ENCODE measurements around the gene ZMPSTE24.

Gene ZMPSTE24

GRCh38 chr1:40312238-40313205 is 54.5 kb downstream of the ZMPSTE24 start:
- Histone ChIP-seq H3K9me3 (ENCODE audit: control insufficient read depth, low read length) (no peaks in the 10 kb centered on the region), H3K4me3 (ENCODE audit: extremely low read depth, insufficient read depth, low read length, poor library complexity, severe bottlenecking) (no peak overlapping the region), H3K36me3 (ENCODE audit: control insufficient read depth, insufficient read depth, low read length) (no peaks in the 10 kb centered on the region), H3K27ac (ENCODE audit: low read depth, low read length, severe bottlenecking) (no peak overlapping the region), H3K4me1 (ENCODE audit: control insufficient read depth, insufficient read depth, low read length, poor library complexity, severe bottlenecking) (peaks cover 16% of the 10 kb centered on the region)
- 63 to 75% methylated on average over 4 to 9 of the region's 10 CpGs for WGBS, 2 experiments (ENCODE audit: insufficient coverage in 2 of 2)

- no peaks in the 10 kb centered on the region for H3K36me3 ChIP-seq (ENCODE audit: control insufficient read depth, insufficient read depth, low read length)
- H3K4me3 ChIP-seq (ENCODE audit: extremely low read depth, insufficient read depth, low read length, poor library complexity, severe bottlenecking), result no peak overlapping the region
- H3K27ac ChIP-seq (ENCODE audit: low read depth, low read length, severe bottlenecking), result no peak overlapping the region
- H3K9me3 ChIP-seq (ENCODE audit: control insufficient read depth, low read length), result no peaks in the 10 kb centered on the region
- peaks cover 16% of the 10 kb centered on the region for H3K4me1 ChIP-seq (ENCODE audit: control insufficient read depth, insufficient read depth, low read length, poor library complexity, severe bottlenecking)
- WGBS, 2 experiments (ENCODE audit: insufficient coverage in 2 of 2), result 79 to 97% methylated on average over 4 of the region's 5 CpGs
These were observed 55.4 kb downstream of the ZMPSTE24 start for GRCh38 chr1:40313329-40313957.

GRCh38 chr1:40313958-40314720 is 56.1 kb downstream of the ZMPSTE24 start:
- no peak overlapping the region for H3K4me3 ChIP-seq (ENCODE audit: extremely low read depth, insufficient read depth, low read length, poor library complexity, severe bottlenecking)
- peak overlapping the region; percentile 71 for H3K27ac ChIP-seq (ENCODE audit: low read depth, low read length, severe bottlenecking)
- H3K36me3 ChIP-seq (ENCODE audit: control insufficient read depth, insufficient read depth, low read length), result no peaks in the 10 kb centered on the region
- WGBS, 2 experiments (ENCODE audit: insufficient coverage in 2 of 2), result 91 to 92% methylated on average over 5 of the region's 9 CpGs
- no peaks in the 10 kb centered on the region for H3K9me3 ChIP-seq (ENCODE audit: control insufficient read depth, low read length)
- H3K4me1 ChIP-seq (ENCODE audit: control insufficient read depth, insufficient read depth, low read length, poor library complexity, severe bottlenecking), result peaks cover 16% of the 10 kb centered on the region

- WGBS, 2 experiments (ENCODE audit: insufficient coverage in 2 of 2), result 23 to 29% methylated on average over 8 to 12 of the region's 13 CpGs
- Histone ChIP-seq H3K36me3 (ENCODE audit: control insufficient read depth, insufficient read depth, low read length) (no peaks in the 10 kb centered on the region), H3K4me3 (ENCODE audit: extremely low read depth, insufficient read depth, low read length, poor library complexity, severe bottlenecking) (peak overlapping the region; percentile 39), H3K27ac (ENCODE audit: low read depth, low read length, severe bottlenecking) (peak overlapping the region; percentile 71), H3K9me3 (ENCODE audit: control insufficient read depth, low read length) (no peaks in the 10 kb centered on the region), H3K4me1 (ENCODE audit: control insufficient read depth, insufficient read depth, low read length, poor library complexity, severe bottlenecking) (peaks cover 16% of the 10 kb centered on the region)
These were observed 56.7 kb downstream of the ZMPSTE24 start for GRCh38 chr1:40314721-40315238.

- Histone ChIP-seq H3K4me3 (ENCODE audit: extremely low read depth, insufficient read depth, low read length, poor library complexity, severe bottlenecking) (peak overlapping the region; percentile 39), H3K4me1 (ENCODE audit: control insufficient read depth, insufficient read depth, low read length, poor library complexity, severe bottlenecking) (peaks cover 16% of the 10 kb centered on the region), H3K36me3 (ENCODE audit: control insufficient read depth, insufficient read depth, low read length) (no peaks in the 10 kb centered on the region), H3K27ac (ENCODE audit: low read depth, low read length, severe bottlenecking) (peak overlapping the region; percentile 71), H3K9me3 (ENCODE audit: control insufficient read depth, low read length) (no peaks in the 10 kb centered on the region)
- WGBS, 2 experiments (ENCODE audit: insufficient coverage in 2 of 2), result 2 to 5% methylated on average over 26 to 36 of the region's 42 CpGs
These were observed 57.3 kb downstream of the ZMPSTE24 start for GRCh38 chr1:40315239-40315794.

GRCh38 chr1:40315795-40316594 is 58.0 kb downstream of the ZMPSTE24 start:
- 5 to 9% methylated on average over 27 to 33 of the region's 41 CpGs for WGBS, 2 experiments (ENCODE audit: insufficient coverage in 2 of 2)
- H3K36me3 ChIP-seq (ENCODE audit: control insufficient read depth, insufficient read depth, low read length), result no peaks in the 10 kb centered on the region
- H3K27ac ChIP-seq (ENCODE audit: low read depth, low read length, severe bottlenecking), result peak overlapping the region; percentile 43
- peaks cover 16% of the 10 kb centered on the region for H3K4me1 ChIP-seq (ENCODE audit: control insufficient read depth, insufficient read depth, low read length, poor library complexity, severe bottlenecking)
- no peaks in the 10 kb centered on the region for H3K9me3 ChIP-seq (ENCODE audit: control insufficient read depth, low read length)
- H3K4me3 ChIP-seq (ENCODE audit: extremely low read depth, insufficient read depth, low read length, poor library complexity, severe bottlenecking), result peak overlapping the region; percentile 39

DNA sequence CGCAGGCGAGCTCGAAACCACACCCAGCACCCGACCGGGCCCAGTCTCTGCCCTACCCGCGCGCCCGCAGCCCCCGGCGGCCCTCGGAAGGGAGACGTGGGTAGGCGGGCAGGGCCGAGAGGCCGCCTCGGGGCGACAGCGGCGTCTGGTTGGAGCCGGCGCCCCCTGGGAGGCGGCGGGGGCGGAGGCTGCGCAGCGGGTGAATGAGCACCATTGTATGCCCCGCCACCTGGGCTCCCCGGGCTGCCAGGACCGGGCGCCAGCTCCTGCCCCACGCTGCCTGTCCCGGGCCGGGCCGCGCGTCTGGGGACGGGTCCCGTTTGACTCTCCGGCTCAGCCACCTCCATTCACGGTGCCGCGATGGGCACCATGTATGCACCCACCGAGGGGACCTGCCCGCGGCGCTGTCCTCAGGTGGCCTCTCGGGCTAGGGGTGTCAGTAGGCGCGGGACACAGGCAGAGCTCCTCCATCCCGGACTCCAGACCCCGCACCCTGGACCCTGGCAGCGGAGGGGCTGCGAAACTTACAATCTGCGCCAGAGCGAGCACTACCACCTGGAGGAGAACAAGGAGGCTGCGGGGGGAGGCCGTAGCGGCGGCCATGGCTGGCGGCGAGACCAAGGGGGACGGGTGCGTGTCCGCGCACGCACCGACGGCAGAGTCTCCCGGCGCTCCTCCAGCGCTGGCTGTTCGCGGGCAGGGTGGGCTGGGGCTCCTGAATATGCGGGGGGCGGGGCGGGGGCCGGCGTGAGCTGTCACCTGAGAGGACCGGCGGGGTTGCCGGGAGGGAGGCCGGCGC is 58.8 kb downstream of the ZMPSTE24 start, which contains the start of gene COL9A2:
TSS of gene COL9A2 (minus strand) at position 692 of the 799 bp plus-strand sequence. CDS start at position 603, 89 bp downstream.
- Histone ChIP-seq H3K4me3 (ENCODE audit: extremely low read depth, insufficient read depth, low read length, poor library complexity, severe bottlenecking) (peak within 1 kb of the TSS; percentile 39), H3K4me1 (ENCODE audit: control insufficient read depth, insufficient read depth, low read length, poor library complexity, severe bottlenecking) (peaks cover 16% of the 10 kb centered on the region), H3K9me3 (ENCODE audit: control insufficient read depth, low read length) (no peaks in the 10 kb centered on the region), H3K27ac (ENCODE audit: low read depth, low read length, severe bottlenecking) (no peak within 1 kb of the TSS), H3K36me3 (ENCODE audit: control insufficient read depth, insufficient read depth, low read length) (no peaks in the 10 kb centered on the region)
- WGBS, 2 experiments (ENCODE audit: insufficient coverage in 2 of 2), result 1 to 4% methylated on average over 62 to 79 of the region's 84 CpGs

DNA sequence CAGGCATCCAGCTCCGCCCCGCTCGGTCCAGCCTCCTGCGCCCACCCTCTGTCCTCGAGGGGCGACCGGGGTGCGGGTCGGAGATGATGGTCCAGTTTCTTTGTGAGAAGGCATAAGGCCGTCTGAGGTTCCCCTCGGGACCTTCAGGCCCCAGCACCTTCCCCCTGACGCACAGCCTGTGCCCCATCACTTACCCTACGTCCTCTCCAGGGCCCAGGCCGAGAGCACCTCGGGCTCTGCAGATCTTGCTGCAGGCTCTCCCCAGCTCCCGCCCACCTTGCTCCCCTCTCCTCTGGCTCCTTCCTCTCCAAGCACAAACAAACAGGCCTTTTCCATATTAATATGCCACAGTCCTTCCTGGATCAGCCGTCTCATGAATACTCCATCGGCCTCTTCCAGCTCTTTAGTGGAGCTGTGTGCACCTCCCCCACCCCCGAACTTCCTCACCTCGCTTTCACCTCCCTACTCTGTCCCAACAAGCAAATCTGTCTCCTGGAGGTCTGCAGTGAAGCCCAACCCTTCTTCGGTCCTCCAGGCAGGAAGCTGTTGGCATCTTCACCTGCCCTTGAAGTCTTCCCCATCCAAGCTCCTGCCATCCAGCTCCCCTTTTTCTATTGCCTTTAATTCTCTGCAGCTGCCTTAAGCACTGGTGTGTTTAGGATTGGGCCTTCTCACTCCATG is 59.5 kb downstream of the ZMPSTE24 start:
- Histone ChIP-seq H3K9me3 (ENCODE audit: control insufficient read depth, low read length) (no peaks in the 10 kb centered on the region), H3K4me3 (ENCODE audit: extremely low read depth, insufficient read depth, low read length, poor library complexity, severe bottlenecking) (peak overlapping the region; percentile 39), H3K36me3 (ENCODE audit: control insufficient read depth, insufficient read depth, low read length) (no peaks in the 10 kb centered on the region), H3K4me1 (ENCODE audit: control insufficient read depth, insufficient read depth, low read length, poor library complexity, severe bottlenecking) (peaks cover 16% of the 10 kb centered on the region), H3K27ac (ENCODE audit: low read depth, low read length, severe bottlenecking) (no peak overlapping the region)
- WGBS, 2 experiments (ENCODE audit: insufficient coverage in 2 of 2), result 21 to 25% methylated on average over 16 to 18 of the region's 21 CpGs

DNA sequence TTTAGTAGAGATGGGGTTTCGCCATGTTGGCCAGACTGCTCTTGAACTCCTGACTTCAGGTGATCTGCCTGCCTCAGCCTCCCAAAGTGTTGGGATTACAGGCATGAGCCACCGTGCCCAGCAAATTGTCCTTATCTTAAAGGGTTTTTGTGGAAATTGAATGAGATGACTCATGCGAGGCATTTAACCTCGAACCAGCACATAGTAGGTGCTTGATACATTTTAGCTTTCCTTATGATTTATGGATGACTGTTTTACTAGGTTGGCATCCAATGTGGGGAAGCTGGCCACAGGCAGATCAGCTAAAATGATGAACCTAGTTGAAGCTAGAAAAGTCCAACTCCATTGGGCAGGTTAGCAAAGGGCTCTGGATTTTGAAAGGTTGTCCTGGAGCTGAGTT is 60.4 kb downstream of the ZMPSTE24 start:
- peaks cover 16% of the 10 kb centered on the region for H3K4me1 ChIP-seq (ENCODE audit: control insufficient read depth, insufficient read depth, low read length, poor library complexity, severe bottlenecking)
- H3K27ac ChIP-seq (ENCODE audit: low read depth, low read length, severe bottlenecking), result no peak overlapping the region
- H3K36me3 ChIP-seq (ENCODE audit: control insufficient read depth, insufficient read depth, low read length), result no peaks in the 10 kb centered on the region
- H3K9me3 ChIP-seq (ENCODE audit: control insufficient read depth, low read length), result no peaks in the 10 kb centered on the region
- H3K4me3 ChIP-seq (ENCODE audit: extremely low read depth, insufficient read depth, low read length, poor library complexity, severe bottlenecking), result no peak overlapping the region
- 91 to 100% methylated on average over 3 to 4 of the region's 4 CpGs for WGBS, 2 experiments (ENCODE audit: insufficient coverage in 2 of 2)
